Astrocyte (in vitro differentiated cells and primary cell): ENCODE data around the gene SCLT1. TPM values are rescaled to one million over a fixed set of nuclear protein-coding genes. Genes with fewer than 3 reads are reported as not detected.

Experiments used
- DNase-seq: peaks from one replicate; pipeline ENCODE4 v3.0.0-alpha.2; 2010; ENCODE audit warnings: low read depth
- FAIRE-seq: peaks from 2 replicates; lab custom pipeline; 2011; peaks lifted over from hg19 to GRCh38; lab: Jason Lieb, UNC
- H2AFZ ChIP-seq: 2 replicates; pipeline ENCODE4 v1.6.0; 2012; ENCODE audit warnings: low read depth, low read length, inconsistent platforms
- H3K27ac ChIP-seq: 2 replicates; pipeline ENCODE4 v1.5.1; 2011; ENCODE audit warnings: low read depth, low read length, inconsistent platforms
- H3K27me3 ChIP-seq: 2 replicates; pipeline ENCODE4 v1.6.0; 2011; ENCODE audit warnings: low read length, inconsistent platforms; ENCODE audit not compliant: insufficient read depth
- H3K36me3 ChIP-seq: 2 replicates; pipeline ENCODE4 v1.5.1; 2011; ENCODE audit warnings: low read length, inconsistent platforms; ENCODE audit not compliant: insufficient read depth
- H3K4me1 ChIP-seq: 2 replicates; pipeline ENCODE4 v1.5.1; 2011; ENCODE audit warnings: low read length, inconsistent platforms; ENCODE audit not compliant: insufficient read depth
- H3K4me2 ChIP-seq: 2 replicates; pipeline ENCODE4 v1.6.0; 2012; ENCODE audit warnings: low read length, inconsistent platforms
- H3K4me3 ChIP-seq: 2 replicates; pipeline ENCODE4 v1.5.1; 2011; ENCODE audit warnings: low read depth, mild to moderate bottlenecking, low read length, inconsistent platforms; ENCODE audit not compliant: insufficient read depth
- H3K79me2 ChIP-seq: 2 replicates; pipeline ENCODE4 v1.6.0; 2012; ENCODE audit warnings: mild to moderate bottlenecking, low read length, inconsistent platforms; ENCODE audit not compliant: insufficient read depth
- H3K9ac ChIP-seq: 2 replicates; pipeline ENCODE4 v1.6.0; 2012; ENCODE audit warnings: mild to moderate bottlenecking, low read length, inconsistent platforms
- H3K9me3 ChIP-seq: 2 replicates; pipeline ENCODE4 v1.5.1; 2012; ENCODE audit warnings: low read depth, mild to moderate bottlenecking, low read length, inconsistent platforms; ENCODE audit not compliant: insufficient read depth
- H4K20me1 ChIP-seq: 2 replicates; pipeline ENCODE4 v1.6.0; 2012; ENCODE audit warnings: low read length, inconsistent platforms; ENCODE audit not compliant: insufficient read depth
- H3K27ac Mint-ChIP-seq: one replicate; pipeline ENCODE4 v1.8.0; 2021; ENCODE audit warnings: mild to moderate bottlenecking, mixed read lengths; ENCODE audit not compliant: unreplicated experiment
- H3K27me3 Mint-ChIP-seq: one replicate; pipeline ENCODE4 v1.8.0; 2021; ENCODE audit warnings: low read depth, mixed read lengths; ENCODE audit not compliant: unreplicated experiment
- H3K36me3 Mint-ChIP-seq: one replicate; pipeline ENCODE4 v1.8.0; 2021; ENCODE audit warnings: low read depth, mixed read lengths; ENCODE audit not compliant: unreplicated experiment
- H3K4me1 Mint-ChIP-seq: one replicate; pipeline ENCODE4 v1.8.0; 2021; ENCODE audit warnings: low read depth, mixed read lengths; ENCODE audit not compliant: unreplicated experiment
- H3K4me3 Mint-ChIP-seq: one replicate; pipeline ENCODE4 v1.8.0; 2021; ENCODE audit warnings: mild to moderate bottlenecking, moderate library complexity, mixed read lengths; ENCODE audit not compliant: unreplicated experiment
- H3K9me3 Mint-ChIP-seq: one replicate; pipeline ENCODE4 v1.8.0; 2021; ENCODE audit warnings: mild to moderate bottlenecking, mixed read lengths; ENCODE audit not compliant: unreplicated experiment
- CTCF ChIP-seq: IDR thresholded peaks from 2 replicates; pipeline ENCODE4 v1.5.1; 2011; ENCODE audit warnings: low read depth, mild to moderate bottlenecking, inconsistent platforms, low read length, moderate library complexity; ENCODE audit not compliant: insufficient read depth
- EZH2 ChIP-seq: IDR thresholded peaks from 2 replicates; pipeline ENCODE4 v1.6.1; 2012; ENCODE audit warnings: mild to moderate bottlenecking, low read length, inconsistent platforms; ENCODE audit not compliant: insufficient read depth
- total RNA-seq: library from RNA; stranded (reverse); gene quantifications from 2 replicates; pipeline ENCODE4 v1.2.1, GENCODE V29; 2021

SCLT1 gene
- total RNA-seq, 1 donor from 2014 or later: 11.3 TPM

- peaks cover 47% of the 10 kb centered on the region for H3K36me3 Mint-ChIP-seq
- FAIRE-seq: no peak
- H3K36me3 ChIP-seq: peaks cover 51% of the 10 kb centered on the region
Measured at GRCh38 chr4:128846063-128846462, 247.3 kb downstream of the SCLT1 start.

DNA sequence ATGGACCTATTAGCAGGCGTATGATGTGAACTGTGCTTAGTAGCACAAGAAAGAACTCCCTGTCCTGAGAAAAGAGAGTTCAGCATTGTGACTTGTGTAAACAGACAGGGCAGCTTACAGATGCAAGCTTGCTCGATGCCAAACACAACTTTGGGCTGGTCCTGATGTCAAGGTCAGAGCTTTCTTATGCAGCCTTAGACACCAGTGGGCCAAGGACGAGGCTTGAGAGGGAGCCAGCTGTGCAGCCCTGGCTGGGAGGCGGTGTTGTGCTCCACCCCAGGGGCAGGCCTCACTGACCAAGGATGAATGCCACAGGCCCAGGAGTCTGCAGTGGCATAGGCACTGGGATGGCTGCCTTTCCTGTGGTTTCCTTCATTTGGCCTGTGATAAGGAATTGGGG lies 248.4 kb downstream of the SCLT1 start:
- no peak overlapping the region for H3K9ac ChIP-seq
- no peaks in the 10 kb centered on the region for H3K27me3 ChIP-seq
- Mint-ChIP-seq H3K27ac (no peak overlapping the region), H3K36me3 (peaks cover 46% of the 10 kb centered on the region), H3K4me1 (peaks cover 24% of the 10 kb centered on the region), H3K27me3 (no peaks in the 10 kb centered on the region), H3K4me3 (no peak overlapping the region), H3K9me3 (no peaks in the 10 kb centered on the region)
- DNase-seq (no peak), FAIRE-seq (no peak)
- H3K79me2 ChIP-seq: peaks cover 52% of the 10 kb centered on the region
- H4K20me1 ChIP-seq: peaks cover 48% of the 10 kb centered on the region
- no peak overlapping the region for H3K4me2 ChIP-seq
- no peaks in the 10 kb centered on the region for H3K4me1 ChIP-seq
- H3K36me3 ChIP-seq: peaks cover 48% of the 10 kb centered on the region
- H3K27ac ChIP-seq: no peak overlapping the region
- no peak overlapping the region for H2AFZ ChIP-seq
- H3K4me3 ChIP-seq: no peak overlapping the region
- no peaks in the 10 kb centered on the region for H3K9me3 ChIP-seq
- TF ChIP-seq CTCF (no peak), EZH2 (no peak)

More at GRCh38 chr4:128846063-128846462, 247.3 kb downstream of the SCLT1 start:
- Histone ChIP-seq H3K27ac (no peak overlapping the region), H3K4me3 (no peak overlapping the region), H3K27me3 (no peaks in the 10 kb centered on the region), H3K4me1 (no peaks in the 10 kb centered on the region), H2AFZ (no peak overlapping the region), H3K4me2 (no peak overlapping the region), H4K20me1 (peaks cover 36% of the 10 kb centered on the region), H3K9me3 (no peaks in the 10 kb centered on the region), H3K9ac (no peak overlapping the region), H3K79me2 (peaks cover 40% of the 10 kb centered on the region)
- H3K4me1 Mint-ChIP-seq: peaks cover 18% of the 10 kb centered on the region
- H3K27me3 Mint-ChIP-seq: no peaks in the 10 kb centered on the region
- H3K27ac Mint-ChIP-seq: peak overlapping the region; percentile 50
- no peak for DNase-seq
- TF ChIP-seq CTCF (no peak), EZH2 (no peak)
- H3K4me3 Mint-ChIP-seq: no peak overlapping the region
- no peaks in the 10 kb centered on the region for H3K9me3 Mint-ChIP-seq

DNA sequence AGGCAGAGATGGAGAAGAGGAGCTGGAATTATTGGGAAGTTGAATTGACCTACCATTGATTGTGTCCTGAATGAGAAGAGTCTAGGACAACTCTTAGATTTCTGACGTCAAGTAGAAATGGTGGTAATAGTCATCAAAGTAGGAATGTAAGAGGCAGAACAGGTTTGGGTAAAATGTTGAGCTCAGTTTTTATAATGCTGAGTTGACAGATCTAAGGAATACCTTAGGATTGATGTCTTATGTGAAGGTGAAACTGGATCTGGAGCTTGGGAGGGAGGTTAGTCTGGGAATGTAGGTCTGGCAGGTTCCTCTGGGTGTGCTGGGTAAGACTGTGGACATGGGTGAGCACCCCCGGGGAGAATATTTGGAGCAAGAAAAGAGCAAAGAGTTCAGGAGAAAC lies 251.9 kb downstream of the SCLT1 start:
- Histone ChIP-seq H3K4me3 (no peak overlapping the region), H3K27me3 (no peaks in the 10 kb centered on the region), H3K36me3 (peaks cover 30% of the 10 kb centered on the region), H4K20me1 (peaks cover 38% of the 10 kb centered on the region), H3K9ac (no peak overlapping the region), H3K79me2 (peaks cover 79% of the 10 kb centered on the region), H3K4me2 (no peak overlapping the region), H2AFZ (no peak overlapping the region), H3K27ac (no peak overlapping the region), H3K9me3 (no peaks in the 10 kb centered on the region), H3K4me1 (no peaks in the 10 kb centered on the region)
- no peaks in the 10 kb centered on the region for H3K27me3 Mint-ChIP-seq
- peaks cover 24% of the 10 kb centered on the region for H3K36me3 Mint-ChIP-seq
- H3K27ac Mint-ChIP-seq: no peak overlapping the region
- TF ChIP-seq CTCF (no peak), EZH2 (no peak)
- no peak for DNase-seq
- FAIRE-seq: no peak
- peak overlapping the region; percentile 22 for H3K4me3 Mint-ChIP-seq
- H3K4me1 Mint-ChIP-seq: peaks cover 26% of the 10 kb centered on the region
- H3K9me3 Mint-ChIP-seq: no peaks in the 10 kb centered on the region
